IMR-90 (cell line): ENCODE results near the gene RAB14. TPM values are rescaled to one million over a fixed set of nuclear protein-coding genes. Genes with fewer than 3 reads are reported as not detected.

Source experiments
- ATAC-seq: fragments of 200-7000 bp; cut with Tn5 transposase; 2 replicates; pipeline ENCODE4 v1.9.1; 2020; ENCODE audit warnings: low read depth, mild to moderate bottlenecking, moderate library complexity
- BruUV-seq: library from RNA; stranded (reverse); fragments of 400-500 nt; replicated peaks from 2 replicates; lab custom pipeline; 2021; lab: Mats Ljungman, UMichigan
- CTCF ChIA-PET: fragments of 300-600 bp; formaldehyde crosslinking; extraction: SDS; loops from one replicate; lab custom pipeline; 2021; ENCODE audit warnings: antibody characterized with exemption; lab: Yijun Ruan, JAX
- POLR2A ChIA-PET: fragments of 300-600 bp; sonication (Branson Sonifier 250); formaldehyde crosslinking; loops from one replicate; lab custom pipeline; 2022; ENCODE audit warnings: antibody characterized with exemption; ENCODE audit not compliant: unreplicated experiment; lab: Charles Lee
- DNase-seq: peaks from one replicate; pipeline ENCODE4 v3.0.0; 2013
- H2AFZ ChIP-seq: replicated peaks from 2 replicates; pipeline ENCODE3; 2013; ENCODE audit warnings: low read length, mild to moderate bottlenecking; ENCODE audit not compliant: poor library complexity
- H2AK5ac ChIP-seq: 2 replicates; pipeline ENCODE4 v1.6.1; 2013; ENCODE audit warnings: low read depth, low read length, inconsistent platforms
- H2AK9ac ChIP-seq: replicated peaks from 2 replicates; pipeline ENCODE3; 2013; ENCODE audit warnings: mild to moderate bottlenecking, low read depth, low read length, moderate library complexity; ENCODE audit not compliant: poor library complexity
- H2BK120ac ChIP-seq: 2 replicates; pipeline ENCODE4 v1.6.1; 2013; ENCODE audit warnings: low read depth, low read length, inconsistent platforms
- H2BK15ac ChIP-seq: 3 replicates; pipeline ENCODE4 v1.6.1; 2013; ENCODE audit warnings: low read depth, low read length, inconsistent platforms
- H2BK20ac ChIP-seq: 2 replicates; pipeline ENCODE4 v1.6.1; 2013; ENCODE audit warnings: low read depth, mild to moderate bottlenecking, inconsistent platforms, low read length, moderate library complexity
- H2BK5ac ChIP-seq: 2 replicates; pipeline ENCODE4 v1.6.1; 2013; ENCODE audit warnings: mild to moderate bottlenecking, low read depth, low read length, inconsistent platforms; ENCODE audit not compliant: poor library complexity, severe bottlenecking
- H3K14ac ChIP-seq: replicated peaks from 2 replicates; pipeline ENCODE4 v1.6.1; 2013; ENCODE audit warnings: low read depth, low read length, inconsistent platforms
- H3K18ac ChIP-seq: 2 replicates; pipeline ENCODE4 v1.6.1; 2013; ENCODE audit warnings: low read depth, low read length, control low read depth
- H3K23ac ChIP-seq: 2 replicates; pipeline ENCODE4 v1.6.1; 2013; ENCODE audit warnings: low read depth, low read length, inconsistent platforms
- H3K27ac ChIP-seq: 2 replicates; pipeline ENCODE4 v1.5.1; 2013; ENCODE audit warnings: mild to moderate bottlenecking, control low read depth, low read length; ENCODE audit not compliant: insufficient read depth
- H3K27me3 ChIP-seq: 2 replicates; pipeline ENCODE4 v1.6.1; 2013; ENCODE audit warnings: low read length; ENCODE audit not compliant: control insufficient read depth, insufficient read depth
- H3K36me3 ChIP-seq: 2 replicates; pipeline ENCODE4 v1.6.1; 2013; ENCODE audit warnings: low read length, mixed read lengths; ENCODE audit not compliant: control insufficient read depth, insufficient read depth
- H3K4ac ChIP-seq: 2 replicates; pipeline ENCODE4 v1.6.1; 2013; ENCODE audit warnings: low read depth, low read length, inconsistent platforms
- H3K4me1 ChIP-seq: 2 replicates; pipeline ENCODE4 v1.6.1; 2013; ENCODE audit warnings: low read length, mixed read lengths; ENCODE audit not compliant: control insufficient read depth, insufficient read depth
- H3K4me2 ChIP-seq: 2 replicates; pipeline ENCODE4 v1.6.1; 2013; ENCODE audit warnings: low read depth, mild to moderate bottlenecking, control low read depth, low read length, moderate library complexity
- H3K4me3 ChIP-seq: 2 replicates; pipeline ENCODE4 v1.5.1; 2013; ENCODE audit warnings: low read depth, mild to moderate bottlenecking, control low read depth, low read length, moderate library complexity; ENCODE audit not compliant: insufficient read depth
- H3K56ac ChIP-seq: 2 replicates; pipeline ENCODE4 v1.6.1; 2013; ENCODE audit warnings: low read length, inconsistent platforms; ENCODE audit not compliant: insufficient read depth; ENCODE audit errors: extremely low read depth
- H3K79me1 ChIP-seq, 2 experiments: 2 replicates each; pipeline ENCODE4 v1.6.1; 2013; ENCODE audit warnings: low read length in 2 of 2, inconsistent platforms in 1 of 2, low read depth in 1 of 2
- H3K9ac ChIP-seq: 2 replicates; pipeline ENCODE4 v1.6.1; 2013; ENCODE audit warnings: low read depth, low read length, control low read depth
- H3K9me1 ChIP-seq: 2 replicates; pipeline ENCODE4 v1.6.1; 2013; ENCODE audit warnings: low read length, inconsistent platforms; ENCODE audit not compliant: insufficient read depth
- H3K9me3 ChIP-seq: 2 replicates; pipeline ENCODE4 v1.6.1; 2013; ENCODE audit warnings: low read length; ENCODE audit not compliant: control insufficient read depth, insufficient read depth
- H4K20me1 ChIP-seq: 2 replicates; pipeline ENCODE4 v1.6.1; 2013; ENCODE audit warnings: low read length, inconsistent platforms; ENCODE audit not compliant: insufficient read depth
- H4K5ac ChIP-seq: 2 replicates; pipeline ENCODE4 v1.6.1; 2013; ENCODE audit warnings: mild to moderate bottlenecking, low read depth, low read length, control low read depth
- H4K8ac ChIP-seq, 2 experiments: 2 replicates each; pipeline ENCODE4 v1.6.1; 2013; ENCODE audit warnings: low read depth in 2 of 2, low read length in 2 of 2, control low read depth in 1 of 2, inconsistent platforms in 1 of 2
- H4K91ac ChIP-seq: 2 replicates; pipeline ENCODE4 v1.6.1; 2013; ENCODE audit warnings: low read depth, low read length, inconsistent platforms; ENCODE audit not compliant: insufficient read depth
- BHLHE40 ChIP-seq: fragments of 150-350 bp; IDR thresholded peaks from 2 replicates; pipeline ENCODE4 v1.6.1; 2016; ENCODE audit warnings: mild to moderate bottlenecking, low read depth, low read length
- CHD1 ChIP-seq: IDR thresholded peaks from 2 replicates; pipeline ENCODE4 v1.6.1; 2012; ENCODE audit warnings: low read depth, low read length, improper control_type of control experiment
- MXI1 ChIP-seq: IDR thresholded peaks from 2 replicates; pipeline ENCODE4 v1.6.1; 2012; ENCODE audit warnings: low read depth, mild to moderate bottlenecking, low read length, moderate library complexity, borderline replicate concordance
- NFE2L2 ChIP-seq: fragments of 150-350 bp; IDR thresholded peaks from 2 replicates; pipeline ENCODE4 v1.6.1; 2016; ENCODE audit warnings: low read depth, mild to moderate bottlenecking, low read length
- POLR2A ChIP-seq: IDR thresholded peaks from 2 replicates; pipeline ENCODE4 v1.6.1; 2012; ENCODE audit warnings: mild to moderate bottlenecking, low read depth, low read length
- RCOR1 ChIP-seq: IDR thresholded peaks from 2 replicates; pipeline ENCODE4 v1.6.1; 2012; ENCODE audit warnings: mild to moderate bottlenecking, low read length, improper control_type of control experiment; ENCODE audit not compliant: insufficient replicate concordance
- RFX5 ChIP-seq: IDR thresholded peaks from 2 replicates; pipeline ENCODE4 v1.8.0; 2012; ENCODE audit warnings: low read depth, mild to moderate bottlenecking, low read length, moderate library complexity
- WGBS, 2 experiments: methylation state at CpG; one replicate each; pipeline versions ENCODE4 v1.1.5 to v1.1.7; 2013; ENCODE audit warnings: missing lambda C conversion rate in 2 of 2; ENCODE audit not compliant: insufficient read length in 1 of 2; ENCODE audit errors: extremely low coverage in 2 of 2; 5-methylcytosine and 5-hydroxymethylcytosine counted together
- dilution Hi-C: fragments of 300-500 bp; cut with HindIII; formaldehyde crosslinking; loops from one replicate; pipeline ENCODE4 v1.14.3; 2018; ENCODE audit warnings: low sequenced_read_pairs; ENCODE audit not compliant: unreplicated experiment
- in situ Hi-C: fragments of 300-500 bp; cut with MboI; formaldehyde crosslinking; loops from 3 replicates; pipeline ENCODE4 v1.14.3; 2019; ENCODE audit warnings: low sequenced_read_pairs, inconsistent platforms, mixed read lengths
- intact Hi-C: fragments of 100-400 bp; cut with micrococcal nuclease; formaldehyde crosslinking; loops from 2 replicates; pipeline ENCODE4 v1.10.0; 2022
- polyA plus RNA-seq, 3 experiments: library from polyadenylated mRNA; depleted of rRNA; stranded (reverse); fragments of >200 nt; gene quantifications; 2 replicates each; pipeline ENCODE4 v1.2.3, GENCODE V29; 2012; ENCODE audit warnings: low replicate concordance in 1 of 3
- total RNA-seq: library from RNA; depleted of rRNA; stranded (reverse); fragments of >200 nt; gene quantifications from 2 replicates; pipeline ENCODE4 v1.2.3, GENCODE V29; 2012
- TF ChIP-seq, protein P1 (sequence below): fragments of 150-350 bp; IDR thresholded peaks from 2 replicates; pipeline ENCODE4 v1.6.1; 2016; ENCODE audit warnings: low read depth, mild to moderate bottlenecking, low read length, moderate library complexity, borderline replicate concordance
- TF ChIP-seq, protein P2 (sequence below): fragments of 150-350 bp; IDR thresholded peaks from 2 replicates; pipeline ENCODE4 v1.6.1; 2017; ENCODE audit warnings: mild to moderate bottlenecking, antibody characterized with exemption, low read length, low read depth

RAB14 gene
- total and polyA plus RNA-seq, 2 of the 4 experiments (the other 2 are of a cell fraction) = 20.1 to 29.3 TPM

GRCh38 chr9:121168052-121168451, 33.6 kb downstream of the RAB14 start:
- H3K4ac ChIP-seq = no peak overlapping the region
- WGBS, 2 experiments = no CpG with 5 or more reads among the region's 2 CpGs
- H4K20me1 ChIP-seq = no peaks in the 10 kb centered on the region
- ATAC-seq = no peak
- H4K5ac ChIP-seq = no peak overlapping the region
- no peak overlapping the region for H3K56ac ChIP-seq
- H3K18ac ChIP-seq = no peak overlapping the region
- peaks cover 26% of the 10 kb centered on the region for H3K36me3 ChIP-seq
- DNase-seq = no peak
- no peak overlapping the region for H4K8ac ChIP-seq
- intact Hi-C loops = no loop called here
- H2BK15ac ChIP-seq = no peak overlapping the region
- in situ Hi-C loops = no loop called here
- no peak overlapping the region for H3K27ac ChIP-seq
- H2BK120ac ChIP-seq = no peak overlapping the region
- H3K79me1 ChIP-seq = 0 out of 4 replicates have a peak, but pooled peaks cover 0 to 3% of the 10 kb centered on the region in 2 experiments
- H2AK9ac ChIP-seq = no peak overlapping the region
- no peak overlapping the region for H3K4me2 ChIP-seq
- BruUV-seq = no TSS peak
- H3K9me1 ChIP-seq = no peaks in the 10 kb centered on the region
- no peak overlapping the region for H4K91ac ChIP-seq
- H2BK20ac ChIP-seq = no peak overlapping the region
- H3K4me3 ChIP-seq = no peak overlapping the region
- no peaks in the 10 kb centered on the region for H3K4me1 ChIP-seq
- H3K14ac ChIP-seq = no peak overlapping the region
- H2BK5ac ChIP-seq = no peak overlapping the region
- H3K9ac ChIP-seq = no peak overlapping the region
- no peak for TF ChIP-seq POLR2A
- TF ChIP-seq RFX5 = no peak
- TF ChIP-seq RCOR1 = no peak
- no peak for TF ChIP-seq MXI1
- TF ChIP-seq, protein P1, sequence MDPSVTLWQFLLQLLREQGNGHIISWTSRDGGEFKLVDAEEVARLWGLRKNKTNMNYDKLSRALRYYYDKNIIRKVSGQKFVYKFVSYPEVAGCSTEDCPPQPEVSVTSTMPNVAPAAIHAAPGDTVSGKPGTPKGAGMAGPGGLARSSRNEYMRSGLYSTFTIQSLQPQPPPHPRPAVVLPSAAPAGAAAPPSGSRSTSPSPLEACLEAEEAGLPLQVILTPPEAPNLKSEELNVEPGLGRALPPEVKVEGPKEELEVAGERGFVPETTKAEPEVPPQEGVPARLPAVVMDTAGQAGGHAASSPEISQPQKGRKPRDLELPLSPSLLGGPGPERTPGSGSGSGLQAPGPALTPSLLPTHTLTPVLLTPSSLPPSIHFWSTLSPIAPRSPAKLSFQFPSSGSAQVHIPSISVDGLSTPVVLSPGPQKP = no peak
- TF ChIP-seq CHD1 = no peak
- TF ChIP-seq NFE2L2 = no peak
- no peak for TF ChIP-seq BHLHE40
- TF ChIP-seq, protein P2, sequence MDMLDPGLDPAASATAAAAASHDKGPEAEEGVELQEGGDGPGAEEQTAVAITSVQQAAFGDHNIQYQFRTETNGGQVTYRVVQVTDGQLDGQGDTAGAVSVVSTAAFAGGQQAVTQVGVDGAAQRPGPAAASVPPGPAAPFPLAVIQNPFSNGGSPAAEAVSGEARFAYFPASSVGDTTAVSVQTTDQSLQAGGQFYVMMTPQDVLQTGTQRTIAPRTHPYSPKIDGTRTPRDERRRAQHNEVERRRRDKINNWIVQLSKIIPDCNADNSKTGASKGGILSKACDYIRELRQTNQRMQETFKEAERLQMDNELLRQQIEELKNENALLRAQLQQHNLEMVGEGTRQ = no peak
- POLR2A ChIA-PET = no interaction called here
- no peak overlapping the region for H2AK5ac ChIP-seq
- H2AFZ ChIP-seq = no peak overlapping the region
- no peaks in the 10 kb centered on the region for H3K27me3 ChIP-seq
- dilution Hi-C loops = no loop called here
- no peaks in the 10 kb centered on the region for H3K9me3 ChIP-seq
- CTCF ChIA-PET = interaction anchor here (1.1 kb wide), 1 partner anchor 16 kb away, joined by 3 read pairs; no protein-coding TSS in a partner anchor
- no peak overlapping the region for H3K23ac ChIP-seq
